ENCODE results near the gene SOX6. TPM values are rescaled to one million over a fixed set of nuclear protein-coding genes. Genes with fewer than 3 reads are reported as not detected.

SOX6 gene
- total RNA-seq, 1 experiment from 2014 or later = not detected

DNA sequence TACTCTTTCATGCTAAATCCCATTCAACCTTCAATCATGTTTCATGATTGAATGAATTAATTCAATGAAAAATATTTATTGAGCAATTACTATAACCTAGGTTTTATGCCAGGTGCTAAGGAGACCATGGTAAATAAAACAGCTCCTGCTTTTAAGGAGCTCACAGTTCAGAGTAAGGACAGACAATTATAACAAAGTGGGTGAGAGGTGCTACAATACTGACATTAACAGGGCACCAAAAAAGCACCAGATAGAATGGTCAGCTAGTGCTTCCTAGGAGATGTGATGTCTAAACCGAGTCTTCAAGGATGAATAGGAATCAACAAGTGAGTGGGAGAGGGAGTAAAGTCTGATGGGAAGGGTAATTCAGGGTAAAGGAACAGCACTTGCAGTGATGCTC lies 366.7 kb downstream of the SOX6 start:
- Histone ChIP-seq H4K8ac (replicated peaks; ENCODE audit: insufficient read length, low read depth, low read length) (no peak overlapping the region), H3K79me2 (ENCODE audit: insufficient read depth, low read length) (no peaks in the 10 kb centered on the region), H3K4ac (ENCODE audit: low read depth, low read length) (no peak overlapping the region), H3K14ac (ENCODE audit: insufficient read depth, low read length) (no peak overlapping the region), H3K9me3 (ENCODE audit: control insufficient read depth, low read depth, low read length) (no peaks in the 10 kb centered on the region), H3K27me3 (ENCODE audit: insufficient read depth, low read length) (peaks cover 34% of the 10 kb centered on the region), H3K4me2 (ENCODE audit: insufficient read depth, insufficient read length, low read length) (no peak overlapping the region), H2AK5ac (ENCODE audit: insufficient read length, low read length) (no peak overlapping the region), H3K56ac (ENCODE audit: insufficient read length, low read depth, low read length) (no peak overlapping the region), H3K4me1 (ENCODE audit: insufficient read depth, low read length) (no peaks in the 10 kb centered on the region), H3K23me2 (ENCODE audit: insufficient read length, low read depth, low read length, poor library complexity, severe bottlenecking) (no peaks in the 10 kb centered on the region), H3K18ac (ENCODE audit: insufficient read length, low read depth, low read length) (no peak overlapping the region), H2BK120ac (ENCODE audit: low read depth, low read length, poor library complexity, severe bottlenecking) (no peak overlapping the region), H2BK12ac (ENCODE audit: insufficient read length, low read depth, low read length) (no peak overlapping the region), H4K20me1 (ENCODE audit: control insufficient read depth, insufficient read depth, insufficient read length) (no peaks in the 10 kb centered on the region), H4K5ac (ENCODE audit: insufficient read length, low read depth, low read length) (no peak overlapping the region), H3K9ac (ENCODE audit: extremely low read depth, insufficient read length, low read length) (no peak overlapping the region), H2AFZ (ENCODE audit: low read length) (no peak overlapping the region), H2BK20ac (ENCODE audit: low read depth, low read length, poor library complexity, severe bottlenecking) (no peak overlapping the region), H2BK15ac (ENCODE audit: low read depth, low read length) (no peak overlapping the region), H3K27ac (ENCODE audit: insufficient read length, low read depth, low read length) (no peak overlapping the region), H4K91ac (ENCODE audit: insufficient read length, low read depth, low read length) (no peak overlapping the region), H2BK5ac (ENCODE audit: insufficient read length, low read length) (no peak overlapping the region), H3K79me1 (ENCODE audit: insufficient read depth, low read depth, low read length, poor library complexity, severe bottlenecking) (no peaks in the 10 kb centered on the region), H3T11ph (ENCODE audit: low read length) (no peak overlapping the region), H3K23ac (ENCODE audit: insufficient read length, low read depth, low read length) (no peak overlapping the region)
- WGBS (ENCODE audit: extremely low coverage, insufficient read length, low lambda C conversion rate) = no CpG with 5 or more reads among the region's 1 CpG
- Mint-ChIP-seq H3K27me3 (ENCODE audit: low read depth) (peaks cover 87% of the 10 kb centered on the region), H3K4me1 (peaks cover 12 to 14% of the 10 kb centered on the region in 2 experiments), H3K9me3 (no peaks in the 10 kb centered on the region; a peak in 1 of 5 replicates), H3K36me3 (ENCODE audit: insufficient read depth in 1 of 3, low read depth in 3 of 3) (no peaks in the 10 kb centered on the region), H3K27ac (no peak overlapping the region), H3K4me3 (no peak overlapping the region)
- no peak for DNase-seq
- TF ChIP-seq, protein P1, sequence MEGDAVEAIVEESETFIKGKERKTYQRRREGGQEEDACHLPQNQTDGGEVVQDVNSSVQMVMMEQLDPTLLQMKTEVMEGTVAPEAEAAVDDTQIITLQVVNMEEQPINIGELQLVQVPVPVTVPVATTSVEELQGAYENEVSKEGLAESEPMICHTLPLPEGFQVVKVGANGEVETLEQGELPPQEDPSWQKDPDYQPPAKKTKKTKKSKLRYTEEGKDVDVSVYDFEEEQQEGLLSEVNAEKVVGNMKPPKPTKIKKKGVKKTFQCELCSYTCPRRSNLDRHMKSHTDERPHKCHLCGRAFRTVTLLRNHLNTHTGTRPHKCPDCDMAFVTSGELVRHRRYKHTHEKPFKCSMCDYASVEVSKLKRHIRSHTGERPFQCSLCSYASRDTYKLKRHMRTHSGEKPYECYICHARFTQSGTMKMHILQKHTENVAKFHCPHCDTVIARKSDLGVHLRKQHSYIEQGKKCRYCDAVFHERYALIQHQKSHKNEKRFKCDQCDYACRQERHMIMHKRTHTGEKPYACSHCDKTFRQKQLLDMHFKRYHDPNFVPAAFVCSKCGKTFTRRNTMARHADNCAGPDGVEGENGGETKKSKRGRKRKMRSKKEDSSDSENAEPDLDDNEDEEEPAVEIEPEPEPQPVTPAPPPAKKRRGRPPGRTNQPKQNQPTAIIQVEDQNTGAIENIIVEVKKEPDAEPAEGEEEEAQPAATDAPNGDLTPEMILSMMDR (conservative IDR thresholded peaks at IDR 0.05) = no peak
